ENCODE measurements around the gene PDE6B. TPM values are rescaled to one million over a fixed set of nuclear protein-coding genes. Genes with fewer than 3 reads are reported as not detected.
"Not testable (repeated sequence)": the region's sequence is repeated elsewhere in the genome, so short reads cannot be mapped to it uniquely, and the experiment has no call there.

Gene PDE6B
- total RNA-seq, 1 experiment from 2014 or later = not detected

- Mint-ChIP-seq H3K36me3 (ENCODE audit: insufficient read depth, unreplicated experiment) (peaks cover 5% of the 10 kb centered on the region), H3K9me3 (ENCODE audit: unreplicated experiment) (peaks cover 13% of the 10 kb centered on the region), H3K27ac (ENCODE audit: unreplicated experiment) (no peak overlapping the region), H3K27me3 (ENCODE audit: insufficient read depth, unreplicated experiment) (no peaks in the 10 kb centered on the region), H3K4me3 (ENCODE audit: unreplicated experiment) (no peak overlapping the region), H3K4me1 (ENCODE audit: low read depth, unreplicated experiment) (no peaks in the 10 kb centered on the region)
- ChIA-PET CTCF (no interaction called here), POLR2A (no interaction called here)
- Histone ChIP-seq H3K4me1 (peaks cover 3% of the 10 kb centered on the region; the same call in 1 of the 2 replicates), H3K9me3 (no peaks in the 10 kb centered on the region), H3K36me3 (ENCODE audit: control insufficient read depth, insufficient read depth, low read length) (no peaks in the 10 kb centered on the region), H3K27me3 (replicated peaks; ENCODE audit: control insufficient read depth, insufficient read depth, low read length) (no peaks in the 10 kb centered on the region), H3K4me3 (ENCODE audit: low read depth, low read length) (no peak overlapping the region)
- no TSS peak for BruUV-seq (replicated peaks)
- no peak for TF ChIP-seq CTCF (IDR thresholded peaks at IDR 0.05; ENCODE audit: insufficient read depth in 1 of 2, low read depth in 1 of 2, low read length in 1 of 2, severe bottlenecking in 1 of 2, unreplicated experiment in 1 of 2)
- no peak for DNase-seq
- intact Hi-C loops (cut with micrococcal nuclease; ENCODE audit: unreplicated experiment) = no loop called here
These were observed 67.6 kb downstream of the PDE6B start for GRCh38 chr4:692771-693554.

GRCh38 chr4:694341-694940 is 69.1 kb downstream of the PDE6B start:
- H3K9me3 ChIP-seq; POLR2A ChIA-PET; H3K4me3 ChIP-seq (ENCODE audit: low read depth, low read length); BruUV-seq (replicated peaks); H3K27ac Mint-ChIP-seq (ENCODE audit: unreplicated experiment); intact Hi-C loops (cut with micrococcal nuclease; ENCODE audit: unreplicated experiment); H3K36me3 Mint-ChIP-seq (ENCODE audit: insufficient read depth, unreplicated experiment); H3K4me1 ChIP-seq; DNase-seq; H3K4me3 Mint-ChIP-seq (ENCODE audit: unreplicated experiment); H3K4me1 Mint-ChIP-seq (ENCODE audit: low read depth, unreplicated experiment); H3K27me3 ChIP-seq (replicated peaks; ENCODE audit: control insufficient read depth, insufficient read depth, low read length); H3K27me3 Mint-ChIP-seq (ENCODE audit: insufficient read depth, unreplicated experiment); CTCF ChIA-PET; H3K36me3 ChIP-seq (ENCODE audit: control insufficient read depth, insufficient read depth, low read length): not testable (repeated sequence)
- peaks cover 13% of the 10 kb centered on the region for H3K9me3 Mint-ChIP-seq (ENCODE audit: unreplicated experiment)

GRCh38 chr4:699816-700580 is 74.6 kb downstream of the PDE6B start:
- ChIA-PET CTCF (interaction anchor here (0.6 to 0.8 kb wide), 3 partner anchors 13 to 147 kb away, joined by 3 to 5 read pairs (median 3); no protein-coding TSS in a partner anchor), POLR2A (no interaction called here)
- BruUV-seq (replicated peaks) = no TSS peak
- Mint-ChIP-seq H3K4me1 (ENCODE audit: low read depth, unreplicated experiment) (no peaks in the 10 kb centered on the region), H3K27me3 (ENCODE audit: insufficient read depth, unreplicated experiment) (no peaks in the 10 kb centered on the region), H3K4me3 (ENCODE audit: unreplicated experiment) (no peak overlapping the region), H3K27ac (ENCODE audit: unreplicated experiment) (no peak overlapping the region), H3K9me3 (ENCODE audit: unreplicated experiment) (peaks cover 3% of the 10 kb centered on the region), H3K36me3 (ENCODE audit: insufficient read depth, unreplicated experiment) (peaks cover 7% of the 10 kb centered on the region)
- H3K36me3 ChIP-seq (ENCODE audit: control insufficient read depth, insufficient read depth, low read length) = no peaks in the 10 kb centered on the region
- H3K4me3 ChIP-seq (ENCODE audit: low read depth, low read length) = no peak overlapping the region
- DNase-seq = no peak
- no peaks in the 10 kb centered on the region for H3K27me3 ChIP-seq (replicated peaks; ENCODE audit: control insufficient read depth, insufficient read depth, low read length)
- no peak for TF ChIP-seq CTCF (IDR thresholded peaks at IDR 0.05; ENCODE audit: insufficient read depth in 1 of 2, low read depth in 1 of 2, low read length in 1 of 2, severe bottlenecking in 1 of 2, unreplicated experiment in 1 of 2)
- intact Hi-C loops (cut with micrococcal nuclease; ENCODE audit: unreplicated experiment) = no loop called here
- no peaks in the 10 kb centered on the region for H3K9me3 ChIP-seq
- no peaks in the 10 kb centered on the region for H3K4me1 ChIP-seq
